K562 treated with DMSO at 1 percent for 24 hours (cell line): ENCODE measurements around the gene GOLGA8A. TPM values are rescaled to one million over a fixed set of nuclear protein-coding genes. Genes with fewer than 3 reads are reported as not detected.

Experiments
- total RNA-seq: library from RNA; unstranded; fragments of 300-600 nt; gene quantifications from 2 replicates; pipeline ENCODE4 v1.2.3, GENCODE V29; 2022; ENCODE audit warnings: low read depth; ENCODE audit not compliant: insufficient read depth

The GOLGA8A gene
- 16.7 and 23.9 TPM in 2 replicates for total RNA-seq

DNA sequence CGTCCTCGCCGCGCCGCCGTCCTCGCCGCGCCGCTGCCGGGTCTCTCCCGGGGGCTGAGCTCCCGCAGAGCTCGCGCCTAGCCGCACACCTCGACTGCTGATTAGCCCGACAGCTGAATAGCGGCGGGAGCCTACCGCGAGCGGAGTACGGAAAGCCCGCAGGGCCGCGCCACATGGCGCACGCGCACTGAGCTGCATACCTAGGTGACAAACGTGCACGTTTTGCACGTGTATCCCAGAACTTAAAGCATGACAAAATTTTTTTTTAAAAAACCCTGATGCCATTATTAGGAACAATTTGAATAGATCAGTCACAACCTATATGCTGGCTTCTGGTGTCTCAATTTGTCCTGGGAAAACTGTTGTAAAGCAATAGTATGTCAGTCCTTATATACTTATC is at the start of gene GOLGA8A:
GOLGA8A (minus strand) TSS at position 122 of the 400 bp plus-strand sequence. CDS start 48,117 bp downstream, outside the sequence.

Other genes with a start within 250 kb of the GOLGA8A start
- 15.9 and 16.7 TPM in 2 replicates for gene KATNBL1, start 227.7 kb downstream of the GOLGA8A start, total RNA-seq
- gene EMC4, start 212.8 kb downstream of the GOLGA8A start, total RNA-seq, result 102 and 104 TPM in 2 replicates
- gene SLC12A6, start 100.0 kb downstream of the GOLGA8A start, total RNA-seq, result 8.3 and 9.9 TPM in 2 replicates
- 250 and 274 TPM in 2 replicates for gene NOP10, start 94.7 kb downstream of the GOLGA8A start, total RNA-seq
- gene NUTM1, start 94.5 kb downstream of the GOLGA8A start, total RNA-seq, result not detected in 2 replicates
- gene LPCAT4, start 70.6 kb downstream of the GOLGA8A start, total RNA-seq, result 19.2 and 21.7 TPM in 2 replicates
- gene GOLGA8B, start 145.8 kb upstream of the GOLGA8A start, total RNA-seq, result 28.9 and 33.2 TPM in 2 replicates